ENCODE results near the gene MFAP4.
"Not testable (repeated sequence)": the region's sequence is repeated elsewhere in the genome, so short reads cannot be mapped to it uniquely, and the experiment has no call there.

MFAP4 gene

GRCh38 chr17:19369846-19370492 is 17.0 kb downstream of the MFAP4 start:
- no peak for ATAC-seq

GRCh38 chr17:19369107-19369778 is 17.7 kb downstream of the MFAP4 start:
- ATAC-seq: no peak

- ATAC-seq: no peak
Observed at GRCh38 chr17:19368229-19368628, 18.8 kb downstream of the MFAP4 start.

GRCh38 chr17:19366637-19366972 is 20.4 kb downstream of the MFAP4 start:
- ATAC-seq: no peak

- no peak for ATAC-seq
Observed at GRCh38 chr17:19365833-19366636, 21.0 kb downstream of the MFAP4 start.

GRCh38 chr17:19365499-19365817 is 21.5 kb downstream of the MFAP4 start:
- no peak for ATAC-seq

- no peak for ATAC-seq
Observed at GRCh38 chr17:19364699-19365498, 22.1 kb downstream of the MFAP4 start.

GRCh38 chr17:19363460-19364035 is 23.4 kb downstream of the MFAP4 start:
- ATAC-seq: no peak

GRCh38 chr17:19363114-19363438 is 23.9 kb downstream of the MFAP4 start:
- ATAC-seq: no peak

GRCh38 chr17:19362277-19363113 is 24.5 kb downstream of the MFAP4 start, which contains the start of gene B9D1:
Gene B9D1, minus strand, starts transcription at chr17:19362723. Its CDS starts 154 bp downstream, at chr17:19362569.
- ATAC-seq: peak; percentile 85 to 87

- ATAC-seq: no peak
Observed at GRCh38 chr17:19361944-19362276, 25.1 kb downstream of the MFAP4 start.

- no peak for ATAC-seq
Observed at GRCh38 chr17:19361326-19361725, 25.7 kb downstream of the MFAP4 start.

GRCh38 chr17:19360772-19361171 is 26.2 kb downstream of the MFAP4 start:
- ATAC-seq: no peak

GRCh38 chr17:19359856-19360255 is 27.1 kb downstream of the MFAP4 start:
- no peak for ATAC-seq

GRCh38 chr17:19359151-19359550 is 27.8 kb downstream of the MFAP4 start:
- ATAC-seq: no peak

- ATAC-seq: no peak
Observed at GRCh38 chr17:19357761-19358160, 29.2 kb downstream of the MFAP4 start.

- ATAC-seq: no peak
Observed at GRCh38 chr17:19357351-19357750, 29.6 kb downstream of the MFAP4 start.

- no peak for ATAC-seq
Observed at GRCh38 chr17:19354748-19355147, 32.2 kb downstream of the MFAP4 start.

- ATAC-seq: not testable (repeated sequence)
Observed at GRCh38 chr17:19353401-19353800, 33.6 kb downstream of the MFAP4 start.

GRCh38 chr17:19348806-19349205 is 38.2 kb downstream of the MFAP4 start:
- ATAC-seq: no peak

GRCh38 chr17:19348081-19348650 is 38.8 kb downstream of the MFAP4 start:
- no peak for ATAC-seq

Data from activated CD4-positive, CD25-positive, alpha-beta regulatory T cell treated with anti-CD3 and anti-CD28 coated beads, Interleukin-2, amount 50 U/mL, for 24 hours (primary cell).